HCT116 (cell line): ENCODE results near the gene DHX36. TPM values are rescaled to one million over a fixed set of nuclear protein-coding genes. Genes with fewer than 3 reads are reported as not detected.

Source experiments
- ATAC-seq: fragments of 200-7000 bp; cut with Tn5 transposase; 2 replicates; pipeline ENCODE4 v1.9.1; 2020; ENCODE audit warnings: mild to moderate bottlenecking, moderate library complexity
- BruUV-seq: library from RNA; stranded (reverse); fragments of 400-500 nt; replicated peaks from 2 replicates; lab custom pipeline; 2021; lab: Mats Ljungman, UMichigan
- CTCF ChIA-PET: fragments of 300-600 bp; sonication (Branson Sonifier 250); formaldehyde crosslinking; loops from one replicate; lab custom pipeline; 2021; ENCODE audit warnings: antibody characterized with exemption; lab: Charles Lee
- POLR2A ChIA-PET: fragments of 300-600, 350-600 bp; sonication (Branson Sonifier 250); formaldehyde crosslinking; loops from one replicate; lab custom pipeline; 2021; ENCODE audit warnings: antibody characterized with exemption; lab: Charles Lee
- RAD21 ChIA-PET, 2 experiments: fragments of 300-600 bp; sonication (Branson Sonifier 250); formaldehyde crosslinking; loops; one replicate each; lab custom pipeline; 2023; ENCODE audit warnings: low total read pairs in 2 of 2; ENCODE audit not compliant: uncharacterized antibody in 2 of 2, unreplicated experiment in 2 of 2, low non-redundant PET in 1 of 2; lab: Charles Lee
- DNase-seq: peaks from one replicate; pipeline ENCODE4 v3.0.0-alpha.2; 2010; ENCODE audit warnings: low read depth, low spot score
- H2AFZ ChIP-seq: fragments of 200-600 bp; shearing (Covaris generic), sonication (generic); 2 replicates; pipeline ENCODE4 v1.6.1; 2017; ENCODE audit warnings: low read depth, mixed run types, mixed read lengths, antibody characterized with exemption, low read length; ENCODE audit not compliant: poor library complexity, severe bottlenecking
- H3K27ac ChIP-seq: 2 replicates; pipeline ENCODE4 v1.5.1; 2012; ENCODE audit warnings: low read depth, low read length
- H3K27me3 ChIP-seq: fragments of 200-600 bp; sonication (generic); 2 replicates; pipeline ENCODE4 v1.6.1; 2016; ENCODE audit warnings: mixed run types, low read length, mixed read lengths; ENCODE audit not compliant: insufficient read depth
- H3K36me3 ChIP-seq, 2 experiments: fragments of 200-500 bp in 1 of 2; fragments of 200-600 bp in 1 of 2; sonication (Bioruptor generic) in 1 of 2; sonication (generic) in 1 of 2; 2 replicates each; pipeline versions ENCODE4 v1.5.1 to v1.6.1; 2014 to 2016; ENCODE audit warnings: low read length in 2 of 2, inconsistent platforms in 1 of 2, mixed read lengths in 1 of 2, mixed run types in 1 of 2; ENCODE audit not compliant: insufficient read depth in 2 of 2, control insufficient read depth in 1 of 2
- H3K4me1 ChIP-seq, 2 experiments: fragments of 200-600 bp in 1 of 2; sonication (generic) in 1 of 2; 2 replicates each; pipeline versions ENCODE4 v1.5.1 to v1.6.1; 2012 to 2017; ENCODE audit warnings: low read length in 2 of 2, inconsistent platforms in 1 of 2, mild to moderate bottlenecking in 1 of 2, mixed read lengths in 1 of 2, mixed run types in 1 of 2, moderate library complexity in 1 of 2; ENCODE audit not compliant: insufficient read depth in 2 of 2, control insufficient read depth in 1 of 2
- H3K4me2 ChIP-seq: fragments of 200-600 bp; sonication (generic); 2 replicates; pipeline ENCODE4 v1.6.1; 2017; ENCODE audit warnings: mixed run types, low read length, mixed read lengths
- H3K4me3 ChIP-seq, 2 experiments: fragments of 200-600 bp in 1 of 2; sonication (generic) in 1 of 2; replicated peaks in 1 of 2; 2 replicates each; pipeline ENCODE4 v1.5.1; 2011 to 2016; ENCODE audit warnings: low read length in 2 of 2, control low read depth in 1 of 2, low read depth in 1 of 2, mild to moderate bottlenecking in 1 of 2, mixed read lengths in 1 of 2, mixed run types in 1 of 2
- H3K79me2 ChIP-seq: fragments of 200-600 bp; sonication (generic); 2 replicates; pipeline ENCODE4 v1.6.1; 2017; ENCODE audit warnings: mild to moderate bottlenecking, mixed run types, low read length, moderate library complexity, mixed read lengths; ENCODE audit not compliant: insufficient read depth
- H3K9ac ChIP-seq: fragments of 200-600 bp; sonication (generic); 2 replicates; pipeline ENCODE4 v1.6.1; 2016; ENCODE audit warnings: low read length, mixed read lengths
- H3K9me2 ChIP-seq: fragments of 200-600 bp; sonication (generic), shearing (Covaris generic); 2 replicates; pipeline ENCODE4 v1.6.1; 2017; ENCODE audit warnings: mixed run types, mild to moderate bottlenecking, moderate library complexity; ENCODE audit not compliant: insufficient read depth
- H3K9me3 ChIP-seq, 2 experiments: fragments of 200-500 bp in 1 of 2; fragments of 200-600 bp in 1 of 2; sonication (Bioruptor generic) in 1 of 2; sonication (generic) in 1 of 2; 2 replicates each; pipeline ENCODE4 v1.6.1; 2014 to 2017; ENCODE audit warnings: low read length in 2 of 2, mixed read lengths in 2 of 2, inconsistent platforms in 1 of 2, low read depth in 1 of 2, mild to moderate bottlenecking in 1 of 2, mixed run types in 1 of 2, moderate library complexity in 1 of 2; ENCODE audit not compliant: control insufficient read depth in 1 of 2, insufficient read depth in 1 of 2
- H4K20me1 ChIP-seq: fragments of 200-600 bp; sonication (generic), shearing (Covaris generic); 2 replicates; pipeline ENCODE4 v1.6.1; 2017; ENCODE audit warnings: mixed run types, mild to moderate bottlenecking, moderate library complexity; ENCODE audit not compliant: insufficient read depth
- CBX3 ChIP-seq: IDR thresholded peaks from 2 replicates; pipeline ENCODE4 v1.6.1; 2012; ENCODE audit warnings: low read depth
- CEBPB ChIP-seq: IDR thresholded peaks from 2 replicates; pipeline ENCODE4 v1.6.1; 2012; ENCODE audit warnings: low read depth
- EGR1 ChIP-seq: IDR thresholded peaks from 2 replicates; pipeline ENCODE4 v1.6.1; 2012; ENCODE audit warnings: low read depth
- FOSL1 ChIP-seq: IDR thresholded peaks from 2 replicates; pipeline ENCODE4 v1.6.1; 2012; ENCODE audit warnings: low read depth
- JUND ChIP-seq: IDR thresholded peaks from 2 replicates; pipeline ENCODE4 v1.6.1; 2012
- POLR2AphosphoS5 ChIP-seq: IDR thresholded peaks from 2 replicates; pipeline ENCODE4 v1.6.1; 2011; ENCODE audit warnings: mild to moderate bottlenecking, low read depth, low read length, moderate library complexity
- SP1 ChIP-seq: IDR thresholded peaks from 2 replicates; pipeline ENCODE4 v1.6.1; 2012; ENCODE audit warnings: low read depth
- SRF ChIP-seq: IDR thresholded peaks from 2 replicates; pipeline ENCODE4 v1.6.1; 2012; ENCODE audit warnings: low read depth
- TCF7L2 ChIP-seq: IDR thresholded peaks from 2 replicates; pipeline ENCODE4 v1.7.0; 2011; ENCODE audit warnings: borderline replicate concordance, inconsistent platforms; ENCODE audit not compliant: insufficient read depth, insufficient read length; ENCODE audit errors: extremely low read depth
- intact Hi-C: fragments of 100-400 bp; cut with micrococcal nuclease; formaldehyde crosslinking; loops from 2 replicates; pipeline ENCODE4 v1.10.0; 2022
- total RNA-seq: library from RNA; stranded (reverse); gene quantifications from one replicate; pipeline ENCODE4 v1.2.1, GENCODE V29; 2021; ENCODE audit not compliant: unreplicated experiment
- TF ChIP-seq, protein P1 (sequence below): IDR thresholded peaks from 2 replicates; pipeline ENCODE4 v1.6.1; 2011; ENCODE audit warnings: mild to moderate bottlenecking, low read length, moderate library complexity; ENCODE audit not compliant: insufficient replicate concordance; ENCODE audit errors: extremely low read depth

DHX36 gene
- total RNA-seq, 1 experiment from 2014 or later = 49.9 TPM

DNA sequence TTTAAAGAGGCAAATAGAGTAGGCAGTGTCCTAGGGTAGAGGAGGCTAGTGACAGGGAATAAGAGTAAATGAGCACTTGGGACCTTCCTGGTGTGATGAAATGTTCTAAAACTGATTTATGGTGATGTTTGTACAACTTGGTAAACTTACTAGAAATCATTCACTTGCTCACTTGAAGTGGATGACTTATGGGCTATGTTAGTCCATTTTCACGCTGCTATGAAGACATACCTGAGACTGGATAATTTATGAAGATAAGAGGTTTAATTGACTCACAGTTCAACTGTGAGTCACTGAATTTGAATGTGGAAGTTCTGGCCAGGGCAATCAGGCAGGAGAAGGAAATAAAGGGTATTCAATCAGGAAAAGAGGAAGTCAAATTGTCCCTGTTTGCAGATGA is 31.7 kb upstream of the DHX36 start:
- H3K4me3 ChIP-seq = no peak overlapping the region
- no peaks in the 10 kb centered on the region for H3K36me3 ChIP-seq
- ATAC-seq (peak; percentile 50; the same call in 1 of the 2 replicates), DNase-seq (no peak)
- H3K79me2 ChIP-seq = no peaks in the 10 kb centered on the region
- TF ChIP-seq, protein P1, sequence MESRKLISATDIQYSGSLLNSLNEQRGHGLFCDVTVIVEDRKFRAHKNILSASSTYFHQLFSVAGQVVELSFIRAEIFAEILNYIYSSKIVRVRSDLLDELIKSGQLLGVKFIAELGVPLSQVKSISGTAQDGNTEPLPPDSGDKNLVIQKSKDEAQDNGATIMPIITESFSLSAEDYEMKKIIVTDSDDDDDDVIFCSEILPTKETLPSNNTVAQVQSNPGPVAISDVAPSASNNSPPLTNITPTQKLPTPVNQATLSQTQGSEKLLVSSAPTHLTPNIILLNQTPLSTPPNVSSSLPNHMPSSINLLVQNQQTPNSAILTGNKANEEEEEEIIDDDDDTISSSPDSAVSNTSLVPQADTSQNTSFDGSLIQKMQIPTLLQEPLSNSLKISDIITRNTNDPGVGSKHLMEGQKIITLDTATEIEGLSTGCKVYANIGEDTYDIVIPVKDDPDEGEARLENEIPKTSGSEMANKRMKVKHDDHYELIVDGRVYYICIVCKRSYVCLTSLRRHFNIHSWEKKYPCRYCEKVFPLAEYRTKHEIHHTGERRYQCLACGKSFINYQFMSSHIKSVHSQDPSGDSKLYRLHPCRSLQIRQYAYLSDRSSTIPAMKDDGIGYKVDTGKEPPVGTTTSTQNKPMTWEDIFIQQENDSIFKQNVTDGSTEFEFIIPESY = no peak
- TF ChIP-seq TCF7L2 (no peak), FOSL1 (peak; percentile 64), CEBPB (no peak; the same call in 1 of the 2 replicates), CBX3 (peak; percentile 35; the same call in 1 of the 2 replicates), JUND (peak; percentile 56; the same call in 1 of the 2 replicates), POLR2AphosphoS5 (no peak), EGR1 (no peak), SRF (no peak), SP1 (peak; percentile 27; the same call in 1 of the 2 replicates)
- ChIA-PET POLR2A (no interaction called here), RAD21 (no interaction called here), CTCF (no interaction called here)
- H3K4me1 ChIP-seq = peaks cover 0 to 11% of the 10 kb centered on the region in 2 experiments; a peak in 2 of 4 replicates
- peak overlapping the region; percentile 17 for H3K4me2 ChIP-seq
- H3K27ac ChIP-seq = no peak overlapping the region
- H3K9ac ChIP-seq = no peak overlapping the region
- no peaks in the 10 kb centered on the region for H3K9me3 ChIP-seq
- no peaks in the 10 kb centered on the region for H4K20me1 ChIP-seq
- H2AFZ ChIP-seq = peak overlapping the region; percentile 1
- H3K9me2 ChIP-seq = no peaks in the 10 kb centered on the region
- intact Hi-C loops = no loop called here
- BruUV-seq = no TSS peak
- H3K27me3 ChIP-seq = no peaks in the 10 kb centered on the region
